GM12875 (cell line): Measurements from ENCODE around the gene KIR3DL2.
"Not testable (repeated sequence)": the region's sequence is repeated elsewhere in the genome, so short reads cannot be mapped to it uniquely, and the experiment has no call there.

Experiments used
- H3K4me3 ChIP-seq: one replicate; pipeline ENCODE4 v1.5.1; 2011; ENCODE audit warnings: low read depth, low read length, control low read depth
- CTCF ChIP-seq: IDR thresholded peaks from 2 replicates; pipeline ENCODE4 v1.5.1; 2011; ENCODE audit warnings: low read depth, mild to moderate bottlenecking, control low read depth, inconsistent platforms, low read length, moderate library complexity, borderline replicate concordance; ENCODE audit not compliant: insufficient read depth

The KIR3DL2 gene

DNA sequence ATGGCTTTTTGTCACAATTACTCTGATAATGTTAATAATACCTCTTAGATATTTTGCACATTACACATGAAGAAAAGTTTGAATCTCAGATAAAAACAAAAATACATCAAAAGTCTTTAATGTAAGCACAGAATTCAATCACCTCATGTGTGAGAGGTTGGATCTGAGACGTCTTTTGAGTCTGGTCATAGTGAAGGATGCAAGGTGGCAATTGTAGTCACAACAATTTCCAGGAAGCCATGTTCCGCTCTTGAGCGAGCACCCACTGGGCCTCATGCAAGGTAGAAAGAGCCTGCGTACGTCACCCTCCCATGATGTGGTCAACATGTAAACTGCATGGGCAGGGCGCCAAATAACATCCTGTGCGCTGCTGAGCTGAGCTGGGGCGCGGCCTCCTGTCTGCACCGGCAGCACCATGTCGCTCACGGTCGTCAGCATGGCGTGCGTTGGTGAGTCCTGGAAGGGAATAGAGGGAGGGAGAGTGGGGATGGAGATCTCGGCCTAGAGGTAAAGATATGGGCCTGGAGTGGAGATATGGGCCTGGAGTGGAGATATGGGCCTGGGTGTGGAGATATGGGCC lies at the start of gene KIR3DL2:
Gene KIR3DL2 (plus strand): TSS at position 383 of the 580 bp plus-strand sequence. CDS start 33 bp downstream, at position 416.
- not testable (repeated sequence) for H3K4me3 ChIP-seq

DNA sequence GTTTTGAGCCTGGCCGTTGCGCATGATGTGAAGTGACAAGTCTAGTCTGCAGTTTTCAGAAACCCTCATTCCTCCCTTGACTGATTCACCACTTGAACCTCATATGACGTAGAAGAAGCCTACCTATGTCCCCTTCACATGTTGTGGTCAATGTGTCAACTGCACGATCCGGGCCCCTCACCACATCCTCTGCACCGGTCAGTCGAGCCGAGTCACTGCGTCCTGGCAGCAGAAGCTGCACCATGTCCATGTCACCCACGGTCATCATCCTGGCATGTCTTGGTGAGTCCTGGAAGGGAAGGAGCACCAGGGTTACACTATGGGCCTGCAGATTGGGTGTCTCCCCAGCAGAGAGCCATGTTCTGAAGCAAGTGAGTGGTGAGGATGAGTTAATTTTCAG lies 46.8 kb upstream of the KIR3DL2 start, which contains the start of gene KIR2DL4:
Gene KIR2DL4 (plus strand): TSS at position 201 of the 400 bp plus-strand sequence. CDS start 42 bp downstream, at position 243.
- TF ChIP-seq CTCF: no peak
- H3K4me3 ChIP-seq: no peak within 1 kb of the TSS

DNA sequence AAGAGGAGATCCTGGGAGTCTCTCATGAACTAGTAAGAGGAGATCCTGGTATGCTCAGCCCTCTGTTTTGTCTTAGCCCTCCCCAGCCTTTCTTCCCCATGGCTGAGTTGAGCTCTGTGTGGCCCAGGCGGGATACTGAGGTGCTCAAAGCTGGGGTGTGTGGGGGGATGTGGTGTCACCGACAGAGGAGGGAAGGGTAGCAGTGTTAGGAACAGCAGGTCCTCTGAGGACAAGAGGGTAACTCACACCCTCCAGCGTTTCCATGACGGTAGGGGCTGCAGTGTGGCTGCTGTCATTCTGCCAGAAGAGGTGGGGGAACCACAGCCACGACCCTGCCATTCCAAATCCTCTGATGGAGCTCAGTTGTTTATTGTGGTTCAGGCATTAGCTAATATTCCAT lies 46.1 kb upstream of the KIR3DL2 start:
- H3K4me3 ChIP-seq: no peak overlapping the region
- TF ChIP-seq CTCF: no peak

GRCh38 chr19:54804571-54804970 lies 45.7 kb upstream of the KIR3DL2 start:
- TF ChIP-seq CTCF: no peak

GRCh38 chr19:54805665-54806515 lies 44.4 kb upstream of the KIR3DL2 start:
- H3K4me3 ChIP-seq: no peak overlapping the region
- TF ChIP-seq CTCF: no peak

More at GRCh38 chr19:54804571-54804970, 45.7 kb upstream of the KIR3DL2 start:
- no peak overlapping the region for H3K4me3 ChIP-seq

- TF ChIP-seq CTCF: no peak
- H3K4me3 ChIP-seq: no peak overlapping the region
Observed at GRCh38 chr19:54806516-54806838, 43.8 kb upstream of the KIR3DL2 start.

DNA sequence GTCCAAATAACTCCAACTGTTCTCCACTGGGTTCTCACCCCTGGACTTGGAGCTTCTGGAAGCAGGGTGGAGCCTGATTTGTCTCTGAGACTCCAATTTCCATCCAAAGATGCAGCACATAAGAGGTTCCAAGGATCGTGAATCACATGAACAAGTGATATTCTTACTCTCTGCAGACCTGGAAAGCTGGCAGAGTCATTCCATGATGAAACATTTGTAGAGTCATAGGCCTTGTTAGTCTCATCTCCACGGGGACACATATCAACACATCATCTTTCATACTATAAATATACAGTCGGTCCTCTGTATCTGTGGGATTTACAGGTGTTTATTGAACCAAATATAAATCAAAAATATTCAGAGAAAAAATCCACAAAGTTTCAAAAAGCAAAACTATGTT lies 35.7 kb upstream of the KIR3DL2 start:
- H3K4me3 ChIP-seq: not testable (repeated sequence)

DNA sequence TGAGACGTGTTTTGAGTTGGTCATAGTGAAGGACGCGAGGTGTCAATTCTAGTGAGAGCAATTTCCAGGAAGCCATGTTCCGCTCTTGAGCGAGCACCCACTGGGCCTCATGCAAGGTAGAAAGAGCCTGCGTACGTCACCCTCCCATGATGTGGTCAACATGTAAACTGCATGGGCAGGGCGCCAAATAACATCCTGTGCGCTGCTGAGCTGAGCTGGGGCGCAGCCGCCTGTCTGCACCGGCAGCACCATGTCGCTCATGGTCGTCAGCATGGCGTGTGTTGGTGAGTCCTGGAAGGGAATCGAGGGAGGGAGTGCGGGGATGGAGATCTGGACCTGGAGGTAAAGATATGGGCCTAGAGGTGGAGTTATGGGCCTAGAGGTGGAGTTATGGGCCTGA lies 34.0 kb upstream of the KIR3DL2 start, which contains the start of gene KIR3DL1:
Gene KIR3DL1 (plus strand): TSS at position 218 of the 400 bp plus-strand sequence.
- H3K4me3 ChIP-seq: not testable (repeated sequence)
